ENCODE data around the gene C11orf24. TPM values are rescaled to one million over a fixed set of nuclear protein-coding genes. Genes with fewer than 3 reads are reported as not detected.

The C11orf24 gene
- total and polyA plus RNA-seq, 9 of the 15 experiments (the other 6 are each of a cell fraction or from before 2014, with no cell fraction given): 2.0 to 65.2 (median 32.5) TPM

- Histone ChIP-seq H3K4me1 (replicated peaks in 1 of 2; ENCODE audit: control insufficient read depth in 2 of 2, insufficient read depth in 2 of 2, low read length in 2 of 2) (peaks cover 13 to 24% of the 10 kb centered on the region in 2 experiments), H3K27me3 (ENCODE audit: control insufficient read depth in 2 of 2, insufficient read depth in 2 of 2, low read length in 2 of 2) (no peaks in the 10 kb centered on the region), H3K79me2 (ENCODE audit: control insufficient read depth, insufficient read depth, low read length) (peaks cover 19% of the 10 kb centered on the region), H3K9ac (ENCODE audit: insufficient read depth in 1 of 2, low read depth in 2 of 2, low read length in 2 of 2) (no peak overlapping the region), H3K9me1 (ENCODE audit: control insufficient read depth, insufficient read depth, low read length) (peaks cover 6% of the 10 kb centered on the region), H3K9me3 (replicated peaks; ENCODE audit: control insufficient read depth, insufficient read depth, low read depth, low read length) (no peaks in the 10 kb centered on the region), H3K4me2 (ENCODE audit: insufficient read depth, low read length) (no peak overlapping the region), H3K4me3 (no peak overlapping the region), H3K36me3 (ENCODE audit: control insufficient read depth, insufficient read depth, low read length) (peaks cover 88% of the 10 kb centered on the region; the same call in 2 of the 3 replicates), H3K27ac (ENCODE audit: extremely low read depth, low read depth, low read length) (no peak overlapping the region), H4K20me1 (replicated peaks; ENCODE audit: control insufficient read depth, insufficient read depth, low read length) (peaks cover 3% of the 10 kb centered on the region; the same call in 1 of the 2 replicates), H2AFZ (ENCODE audit: low read depth, low read length) (no peak overlapping the region)
- ATAC-seq: no peak
- intact Hi-C loops (cut with micrococcal nuclease): no loop called here
- POLR2A ChIA-PET: interaction anchor here (1.3 to 3.2 kb wide), 3 partner anchors 7 to 31 kb away, joined by 3 to 10 read pairs (median 10); no protein-coding TSS in a partner anchor
- 89% methylated on average over 13 of the region's 13 CpGs for WGBS (ENCODE audit: insufficient coverage, low coverage, missing lambda C conversion rate)
- no peak for DNase-seq (ENCODE audit: extremely low read depth in 1 of 4, low spot score in 3 of 4)
- TF ChIP-seq GABPA (tag; conservative IDR thresholded peaks at IDR 0.05; ENCODE audit: low read depth): no peak
- TF ChIP-seq POLR2G (IDR thresholded peaks at IDR 0.05; ENCODE audit: low read depth, low read length): peak; percentile 58
- in situ Hi-C loops (cut with MboI): no loop called here
- no TSS peak for BruUV-seq (replicated peaks)
- FAIRE-seq: no peak
- CTCF ChIA-PET (ENCODE audit: low intra/inter-chr PET ratio): no interaction called here
These were observed 6.8 kb downstream of the C11orf24 start for GRCh38 chr11:68264741-68265540.

- H3K4me3 ChIP-seq: no peak overlapping the region
- DNase-seq (ENCODE audit: extremely low read depth in 1 of 4, low spot score in 3 of 4) (no peak), FAIRE-seq (no peak), ATAC-seq (no peak)
- H4K20me1 ChIP-seq (replicated peaks; ENCODE audit: control insufficient read depth, insufficient read depth, low read length): peaks cover 3% of the 10 kb centered on the region; the same call in 1 of the 2 replicates
- no peak overlapping the region for H3K4me2 ChIP-seq (ENCODE audit: insufficient read depth, low read length)
- H3K27me3 ChIP-seq (ENCODE audit: control insufficient read depth in 2 of 2, insufficient read depth in 2 of 2, low read length in 2 of 2): no peaks in the 10 kb centered on the region
- no peak overlapping the region for H3K9ac ChIP-seq (ENCODE audit: insufficient read depth in 1 of 2, low read depth in 2 of 2, low read length in 2 of 2)
- BruUV-seq (replicated peaks): no TSS peak
- intact Hi-C loops (cut with micrococcal nuclease): no loop called here
- 100% methylated on average over 1 of the region's 1 CpG for WGBS (ENCODE audit: insufficient coverage, low coverage, missing lambda C conversion rate)
- ChIA-PET CTCF (ENCODE audit: low intra/inter-chr PET ratio) (no interaction called here), POLR2A (no interaction called here)
- peaks cover 12% of the 10 kb centered on the region for H3K79me2 ChIP-seq (ENCODE audit: control insufficient read depth, insufficient read depth, low read length)
- H3K36me3 ChIP-seq (ENCODE audit: control insufficient read depth, insufficient read depth, low read length): peaks cover 81% of the 10 kb centered on the region; the same call in 2 of the 3 replicates
- peaks cover 8 to 17% of the 10 kb centered on the region in 2 experiments for H3K4me1 ChIP-seq (replicated peaks in 1 of 2; ENCODE audit: control insufficient read depth in 2 of 2, insufficient read depth in 2 of 2, low read length in 2 of 2)
- peaks cover 6% of the 10 kb centered on the region for H3K9me1 ChIP-seq (ENCODE audit: control insufficient read depth, insufficient read depth, low read length)
- H2AFZ ChIP-seq (ENCODE audit: low read depth, low read length): no peak overlapping the region
- H3K27ac ChIP-seq (ENCODE audit: extremely low read depth, low read depth, low read length): no peak overlapping the region
- in situ Hi-C loops (cut with MboI): no loop called here
- H3K9me3 ChIP-seq (replicated peaks; ENCODE audit: control insufficient read depth, insufficient read depth, low read depth, low read length): no peaks in the 10 kb centered on the region
- peak; percentile 28; the same call in 1 of the 2 replicates for TF ChIP-seq STAT5A (IDR thresholded peaks at IDR 0.05; ENCODE audit: borderline replicate concordance, low read length)
- no peak for TF ChIP-seq ZNF778 (CRISPR knock-in tag; IDR thresholded peaks at IDR 0.05)
- TF ChIP-seq MITF (IDR thresholded peaks at IDR 0.05): no peak
- no peak for TF ChIP-seq ZNF668 (CRISPR knock-in tag; IDR thresholded peaks at IDR 0.05)
- no peak for TF ChIP-seq NRF1 (conservative IDR thresholded peaks at IDR 0.05 in 1 of 2, IDR thresholded peaks at IDR 0.05 in 1 of 2)
- no peak for TF ChIP-seq MCM7 (IDR thresholded peaks at IDR 0.05)
- TF ChIP-seq SIX5 (IDR thresholded peaks at IDR 0.05; ENCODE audit: borderline replicate concordance in 1 of 2, insufficient read depth in 1 of 2, low read depth in 1 of 2, low read length in 2 of 2): no peak
- peak; percentile 73 for TF ChIP-seq EGR1 (conservative IDR thresholded peaks at IDR 0.05)
- TF ChIP-seq THRB (CRISPR knock-in tag; conservative IDR thresholded peaks at IDR 0.05): peak; percentile 69; the same call in 1 of the 2 replicates
These were observed 7.5 kb downstream of the C11orf24 start for GRCh38 chr11:68264244-68264643.
